Testis (tissue), 2 donors: ENCODE data around the gene NAPB.

ENCODE experiments used
- CTCF ChIP-seq, 3 experiments: fragments of 450-650 bp in 2 of 3; fragments of 200-600 bp in 1 of 3; sonication (generic) in 1 of 3; IDR thresholded peaks; one replicate each; pipeline ENCODE4 v1.5.1; 2016 to 2019; ENCODE audit warnings: antibody characterized with exemption in 3 of 3, mild to moderate bottlenecking in 2 of 3, moderate library complexity in 1 of 3
- POLR2A ChIP-seq: fragments of 450-650 bp; IDR thresholded peaks from one replicate; pipeline ENCODE4 v1.6.1; 2017; ENCODE audit warnings: antibody characterized with exemption, mild to moderate bottlenecking, moderate library complexity

DNA sequence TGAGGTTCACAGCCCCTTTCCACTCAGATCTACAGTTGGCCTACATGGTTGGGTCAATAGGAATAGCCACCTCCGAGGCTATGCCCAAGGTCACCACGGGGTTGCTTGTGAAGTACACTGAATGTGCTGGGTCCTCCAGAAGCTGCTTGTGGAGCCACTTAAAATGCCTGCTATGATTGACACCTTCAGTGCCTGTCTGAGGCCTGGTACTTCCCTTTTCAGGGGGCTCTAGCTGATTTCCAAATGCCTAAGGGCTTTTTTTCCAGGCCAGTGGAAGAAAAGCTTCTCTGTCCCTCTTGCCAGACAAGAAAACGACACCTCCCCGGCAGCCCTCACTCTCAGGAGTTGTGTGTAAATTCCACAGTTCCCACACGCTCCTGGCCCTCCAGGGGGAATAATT lies 77.0 kb downstream of the NAPB start:
- TF ChIP-seq POLR2A: no peak
- no peak for TF ChIP-seq CTCF (IDR thresholded peaks at IDR 0.05)
